Endothelial cell of umbilical vein (primary cell): ENCODE measurements around the gene PLA2R1. TPM values are rescaled to one million over a fixed set of nuclear protein-coding genes. Genes with fewer than 3 reads are reported as not detected.

Source experiments
- BruUV-seq: library from RNA; stranded (reverse); fragments of 400-500 nt; replicated peaks from 2 replicates; lab custom pipeline; 2021; lab: Mats Ljungman, UMichigan
- CTCF ChIA-PET: fragments of 300-600, 350-600 bp; sonication (Branson Sonifier 250); formaldehyde crosslinking; loops from one replicate; lab custom pipeline; 2021; ENCODE audit warnings: antibody characterized with exemption, inconsistent platforms; lab: Charles Lee
- POLR2A ChIA-PET: fragments of 300-600, 350-600 bp; sonication (Branson Sonifier 250); formaldehyde crosslinking; loops from one replicate; lab custom pipeline; 2021; ENCODE audit warnings: antibody characterized with exemption, inconsistent platforms; lab: Charles Lee
- DNase-seq: peaks from one replicate; pipeline ENCODE4 v3.0.0-alpha.2; 2011; ENCODE audit warnings: low read depth, low spot score
- FAIRE-seq: peaks from 2 replicates; lab custom pipeline; 2011; peaks lifted over from hg19 to GRCh38; lab: Jason Lieb, UNC
- H2AFZ ChIP-seq: 2 replicates; pipeline ENCODE4 v1.6.0; 2012; ENCODE audit warnings: low read depth, low read length, control low read depth, inconsistent platforms
- H3K27ac ChIP-seq: 2 replicates; pipeline ENCODE4 v1.5.1; 2011; ENCODE audit warnings: low read depth, mild to moderate bottlenecking, control low read depth, low read length, moderate library complexity; ENCODE audit not compliant: insufficient read depth
- H3K27me3 ChIP-seq, 2 experiments: 2 replicates each; pipeline versions ENCODE4 v1.6.0 to v1.6.1; 2011; ENCODE audit warnings: low read length in 2 of 2, mixed read lengths in 1 of 2; ENCODE audit not compliant: control insufficient read depth in 2 of 2, insufficient read depth in 2 of 2
- H3K36me3 ChIP-seq, 2 experiments: 2 replicates in 1 of 2; 3 replicates in 1 of 2; pipeline ENCODE4 v1.5.1; 2011; ENCODE audit warnings: low read length in 2 of 2, mild to moderate bottlenecking in 1 of 2, moderate library complexity in 1 of 2; ENCODE audit not compliant: control insufficient read depth in 2 of 2, insufficient read depth in 2 of 2; ENCODE audit errors: extremely low read depth in 1 of 2
- H3K4me1 ChIP-seq: 3 replicates; pipeline ENCODE4 v1.5.1; 2011; ENCODE audit warnings: mild to moderate bottlenecking, low read length; ENCODE audit not compliant: control insufficient read depth, insufficient read depth; ENCODE audit errors: extremely low read depth
- H3K4me2 ChIP-seq: 2 replicates; pipeline ENCODE4 v1.6.1; 2011; ENCODE audit warnings: low read length, control low read depth, mixed read lengths; ENCODE audit not compliant: insufficient read depth
- H3K4me3 ChIP-seq, 3 experiments: fragments of 200-600 bp in 1 of 3; sonication (generic), shearing (Covaris generic) in 1 of 3; replicated peaks in 1 of 3; 2 replicates each; pipeline ENCODE4 v1.5.1; 2011 to 2016; ENCODE audit warnings: control low read depth in 3 of 3, low read length in 3 of 3, mild to moderate bottlenecking in 2 of 3, inconsistent platforms in 1 of 3, low read depth in 1 of 3, moderate library complexity in 1 of 3; ENCODE audit not compliant: insufficient read depth in 1 of 3
- H3K79me2 ChIP-seq: 2 replicates; pipeline ENCODE4 v1.6.0; 2012; ENCODE audit warnings: low read length, inconsistent platforms; ENCODE audit not compliant: control insufficient read depth, insufficient read depth
- H3K9ac ChIP-seq: replicated peaks from 2 replicates; pipeline ENCODE3; 2011; ENCODE audit warnings: low read length, control low read depth; ENCODE audit not compliant: insufficient read depth; ENCODE audit errors: extremely low read depth
- H3K9me1 ChIP-seq: replicated peaks from 3 replicates; pipeline ENCODE4 v1.6.0; 2011; ENCODE audit warnings: mild to moderate bottlenecking, low read length; ENCODE audit not compliant: control insufficient read depth, insufficient read depth; ENCODE audit errors: extremely low read depth
- H3K9me3 ChIP-seq: replicated peaks from 2 replicates; pipeline ENCODE4 v1.5.1; 2012; ENCODE audit warnings: low read length, inconsistent platforms; ENCODE audit not compliant: control insufficient read depth, insufficient read depth
- H4K20me1 ChIP-seq: replicated peaks from 2 replicates; pipeline ENCODE3; 2011; ENCODE audit warnings: mild to moderate bottlenecking, low read length; ENCODE audit not compliant: control insufficient read depth, insufficient read depth; ENCODE audit errors: extremely low read depth
- EZH2 ChIP-seq: IDR thresholded peaks from 2 replicates; pipeline ENCODE4 v1.6.1; 2012; ENCODE audit warnings: borderline replicate concordance, low read depth, mild to moderate bottlenecking, moderate library complexity, low read length, inconsistent platforms; ENCODE audit not compliant: severe bottlenecking
- FOS ChIP-seq: IDR thresholded peaks from 2 replicates; pipeline ENCODE4 v1.6.1; 2011; ENCODE audit warnings: mild to moderate bottlenecking, low read length, moderate library complexity, borderline replicate concordance; ENCODE audit not compliant: insufficient read depth
- GATA2 ChIP-seq: IDR thresholded peaks from 2 replicates; pipeline ENCODE4 v1.7.0; 2011; ENCODE audit warnings: low read depth, mild to moderate bottlenecking, moderate library complexity, mixed read lengths, low read length; ENCODE audit not compliant: insufficient read length, insufficient read depth
- JUN ChIP-seq: IDR thresholded peaks from 2 replicates; pipeline ENCODE4 v1.6.1; 2011; ENCODE audit warnings: borderline replicate concordance, low read depth; ENCODE audit not compliant: insufficient read length, insufficient read depth
- MYC ChIP-seq: IDR thresholded peaks from one replicate; pipeline ENCODE4 v1.6.1; 2011; ENCODE audit warnings: mild to moderate bottlenecking, low read depth, low read length
- POLR2A ChIP-seq: IDR thresholded peaks from 2 replicates; pipeline ENCODE4 v1.6.1; 2012; ENCODE audit warnings: low read depth, mild to moderate bottlenecking, control low read depth, low read length
- POLR2AphosphoS5 ChIP-seq: IDR thresholded peaks from 2 replicates; pipeline ENCODE4 v1.6.1; 2012; ENCODE audit warnings: low read depth, mild to moderate bottlenecking, control low read depth, low read length, moderate library complexity; ENCODE audit not compliant: insufficient read depth
- dilution Hi-C: fragments of 300-500 bp; cut with MboI; formaldehyde crosslinking; loops from one replicate; pipeline ENCODE4 v1.15.0; 2019; ENCODE audit warnings: low sequenced_read_pairs; ENCODE audit not compliant: extremely low pct_ligation_motif_present
- intact Hi-C: fragments of 100-400 bp; cut with micrococcal nuclease; formaldehyde crosslinking; loops from one replicate; pipeline ENCODE4 v1.10.0; 2022
- polyA plus RNA-seq, 4 experiments: library from polyadenylated mRNA; depleted of rRNA in 3 of 4; stranded (reverse) in 3 of 4; unstranded in 1 of 4; fragments of >200 nt; gene quantifications; 2 replicates each; pipeline versions ENCODE4 v1.2.1 to v1.2.3, GENCODE V29; 2011 to 2012; ENCODE audit warnings: missing spikeins in 1 of 4
- total RNA-seq: library from RNA; stranded (reverse); gene quantifications from 2 replicates; pipeline ENCODE4 v1.2.3, GENCODE V29; 2021
- TF ChIP-seq, protein P1 (sequence below), 2 donors: IDR thresholded peaks; 1 replicate in 1 of 2; 2 replicates in 1 of 2; pipeline ENCODE4 v1.5.1; 2011; ENCODE audit warnings: low read length in 2 of 2, mild to moderate bottlenecking in 2 of 2, moderate library complexity in 2 of 2, control low read depth in 1 of 2, inconsistent platforms in 1 of 2, low read depth in 1 of 2; ENCODE audit not compliant: insufficient read depth in 1 of 2; ENCODE audit errors: extremely low read depth in 1 of 2
- TF ChIP-seq, protein P2 (sequence below): IDR thresholded peaks from 2 replicates; pipeline ENCODE4 v1.6.1; 2011; ENCODE audit not compliant: insufficient read depth, insufficient read length

PLA2R1 gene
- total and polyA plus RNA-seq, 2 donors (not counting 3 experiments of a cell fraction or from before 2014, with no cell fraction given) = 6.9 to 14.4 TPM

DNA sequence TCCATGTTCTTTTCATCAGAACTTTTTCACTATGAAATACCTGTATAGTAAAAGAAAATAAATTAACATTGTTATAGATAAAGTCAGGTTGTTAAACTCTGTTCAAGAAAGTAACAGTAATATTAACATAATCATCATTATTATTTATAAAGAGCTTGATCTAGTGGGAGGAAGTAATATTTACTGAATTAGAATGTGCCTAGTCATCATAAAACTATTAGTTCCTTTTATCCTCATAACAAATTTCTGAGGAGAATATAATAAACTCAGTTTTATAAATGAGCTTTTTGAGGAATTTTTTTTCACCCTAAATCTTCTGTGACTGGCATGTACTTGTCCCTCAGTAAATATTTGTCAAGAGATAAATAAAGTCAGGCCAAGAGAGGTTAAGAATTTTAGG, 78.4 kb downstream of the PLA2R1 start:
- dilution Hi-C loops = no loop called here
- no peaks in the 10 kb centered on the region for H3K27me3 ChIP-seq
- CTCF ChIA-PET = interaction anchor here (0.9 to 2.5 kb wide), 5 partner anchors 11 to 1080 kb away, joined by 3 to 14 read pairs (median 4); no protein-coding TSS in a partner anchor
- H4K20me1 ChIP-seq = no peaks in the 10 kb centered on the region
- intact Hi-C loops = no loop called here
- POLR2A ChIA-PET = no interaction called here
- H3K27ac ChIP-seq = no peak overlapping the region
- no TSS peak for BruUV-seq
- H2AFZ ChIP-seq = no peak overlapping the region
- TF ChIP-seq, protein P1, sequence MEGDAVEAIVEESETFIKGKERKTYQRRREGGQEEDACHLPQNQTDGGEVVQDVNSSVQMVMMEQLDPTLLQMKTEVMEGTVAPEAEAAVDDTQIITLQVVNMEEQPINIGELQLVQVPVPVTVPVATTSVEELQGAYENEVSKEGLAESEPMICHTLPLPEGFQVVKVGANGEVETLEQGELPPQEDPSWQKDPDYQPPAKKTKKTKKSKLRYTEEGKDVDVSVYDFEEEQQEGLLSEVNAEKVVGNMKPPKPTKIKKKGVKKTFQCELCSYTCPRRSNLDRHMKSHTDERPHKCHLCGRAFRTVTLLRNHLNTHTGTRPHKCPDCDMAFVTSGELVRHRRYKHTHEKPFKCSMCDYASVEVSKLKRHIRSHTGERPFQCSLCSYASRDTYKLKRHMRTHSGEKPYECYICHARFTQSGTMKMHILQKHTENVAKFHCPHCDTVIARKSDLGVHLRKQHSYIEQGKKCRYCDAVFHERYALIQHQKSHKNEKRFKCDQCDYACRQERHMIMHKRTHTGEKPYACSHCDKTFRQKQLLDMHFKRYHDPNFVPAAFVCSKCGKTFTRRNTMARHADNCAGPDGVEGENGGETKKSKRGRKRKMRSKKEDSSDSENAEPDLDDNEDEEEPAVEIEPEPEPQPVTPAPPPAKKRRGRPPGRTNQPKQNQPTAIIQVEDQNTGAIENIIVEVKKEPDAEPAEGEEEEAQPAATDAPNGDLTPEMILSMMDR (IDR thresholded peaks at IDR 0.05; ENCODE audit: extremely low read depth in 1 of 2, insufficient read depth in 1 of 2, low read depth in 1 of 2, low read length in 2 of 2) = no peak
- TF ChIP-seq POLR2AphosphoS5 (no peak), MYC (no peak), JUN (no peak), GATA2 (no peak), FOS (no peak), POLR2A (no peak), EZH2 (no peak)
- TF ChIP-seq, protein P2, sequence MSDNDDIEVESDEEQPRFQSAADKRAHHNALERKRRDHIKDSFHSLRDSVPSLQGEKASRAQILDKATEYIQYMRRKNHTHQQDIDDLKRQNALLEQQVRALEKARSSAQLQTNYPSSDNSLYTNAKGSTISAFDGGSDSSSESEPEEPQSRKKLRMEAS = no peak
- no peaks in the 10 kb centered on the region for H3K79me2 ChIP-seq
- H3K9ac ChIP-seq = no peak overlapping the region
- H3K36me3 ChIP-seq = no peaks in the 10 kb centered on the region
- H3K9me1 ChIP-seq = no peaks in the 10 kb centered on the region
- no peak for FAIRE-seq
- no peak for DNase-seq
- H3K4me1 ChIP-seq = peaks cover 11% of the 10 kb centered on the region
- no peak overlapping the region for H3K4me3 ChIP-seq
- no peak overlapping the region for H3K4me2 ChIP-seq
- no peaks in the 10 kb centered on the region for H3K9me3 ChIP-seq
